ENCODE measurements around the gene NBEAL2.

NBEAL2 gene

DNA sequence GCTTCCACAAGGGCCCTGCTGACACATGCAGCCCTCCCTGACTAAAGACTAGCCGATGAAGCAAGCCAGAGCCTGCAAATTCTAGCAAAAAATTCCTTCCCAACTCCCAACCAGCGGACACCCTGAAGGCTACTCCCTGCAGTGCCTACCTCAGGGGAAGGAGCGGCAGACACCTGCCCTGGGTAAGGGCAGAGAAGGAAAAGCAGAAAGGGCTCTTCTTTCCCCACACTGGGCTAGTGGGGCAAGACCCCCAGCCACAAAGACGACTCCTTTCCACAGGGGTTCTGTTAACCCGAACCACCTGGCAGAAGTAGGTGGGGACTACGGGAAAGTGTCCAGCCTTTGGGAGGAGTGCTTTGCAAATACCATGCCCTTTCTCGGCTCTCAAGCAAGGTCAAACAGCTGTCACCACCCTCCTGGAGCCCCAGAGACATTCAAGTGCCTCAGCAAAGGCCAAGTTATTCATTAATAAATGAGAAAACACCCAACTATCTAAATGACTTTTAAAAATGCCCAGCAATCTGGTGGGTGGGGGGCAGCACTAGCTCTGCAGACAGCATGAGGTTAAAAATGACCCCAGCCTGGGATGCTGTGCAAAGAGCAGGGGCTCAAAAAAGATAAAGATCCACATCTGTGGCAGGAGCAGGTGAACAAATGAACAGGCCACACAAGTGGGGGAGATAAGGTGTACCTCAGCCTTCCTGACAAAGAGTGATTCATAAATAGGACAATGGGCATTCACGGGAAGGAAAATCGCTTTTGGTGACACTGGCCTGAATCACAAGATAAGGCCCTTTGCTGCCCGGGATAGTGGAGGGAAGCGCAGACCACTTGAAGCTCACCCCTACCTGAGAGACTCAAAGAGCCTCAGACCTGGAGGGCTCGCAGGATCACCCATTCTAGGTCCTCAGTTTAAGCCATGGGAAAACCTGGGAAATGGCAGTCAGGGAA, 36.0 kb upstream of the NBEAL2 start:
- no peak for DNase-seq

DNA sequence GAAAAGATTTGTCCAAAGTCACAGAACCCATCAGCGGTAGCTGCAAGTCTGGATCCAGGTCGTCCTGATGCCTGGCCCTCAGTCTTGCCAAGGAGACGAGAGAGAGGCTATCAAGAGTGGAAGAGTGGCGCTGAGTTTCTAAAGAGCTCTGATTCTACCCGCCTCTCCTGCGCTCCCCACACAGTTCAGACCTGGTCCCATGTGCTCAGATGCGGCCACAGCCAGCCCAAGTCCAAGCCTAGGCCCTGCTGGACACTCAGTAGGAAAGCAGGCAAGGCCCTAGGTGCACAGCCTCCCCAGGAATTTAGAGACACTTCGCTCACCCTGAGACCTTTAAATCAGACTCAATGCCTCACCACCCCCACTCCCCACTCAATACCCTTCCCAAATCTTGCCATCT, 35.3 kb upstream of the NBEAL2 start:
- DNase-seq, result no peak

DNA sequence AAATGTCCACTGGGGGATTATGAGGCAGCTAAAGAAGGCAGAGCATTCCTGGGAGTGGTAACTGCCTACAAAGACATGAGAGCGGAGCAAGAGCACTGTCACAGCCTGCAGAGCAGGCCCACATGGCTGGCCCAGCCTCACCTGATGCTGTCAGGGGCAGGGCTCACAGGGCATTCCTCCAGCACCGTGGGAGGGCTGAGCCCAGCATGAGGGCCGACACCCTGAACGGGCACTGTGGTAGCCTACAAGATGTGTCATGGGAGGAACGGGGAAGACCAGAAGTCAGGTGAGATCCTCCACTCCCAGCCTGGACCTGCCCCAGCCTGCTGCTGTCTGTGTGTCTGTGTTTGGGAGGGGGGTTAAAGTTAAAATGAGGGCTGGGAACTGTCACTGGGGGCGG, 33.0 kb upstream of the NBEAL2 start:
- DNase-seq, result no peak

DNA sequence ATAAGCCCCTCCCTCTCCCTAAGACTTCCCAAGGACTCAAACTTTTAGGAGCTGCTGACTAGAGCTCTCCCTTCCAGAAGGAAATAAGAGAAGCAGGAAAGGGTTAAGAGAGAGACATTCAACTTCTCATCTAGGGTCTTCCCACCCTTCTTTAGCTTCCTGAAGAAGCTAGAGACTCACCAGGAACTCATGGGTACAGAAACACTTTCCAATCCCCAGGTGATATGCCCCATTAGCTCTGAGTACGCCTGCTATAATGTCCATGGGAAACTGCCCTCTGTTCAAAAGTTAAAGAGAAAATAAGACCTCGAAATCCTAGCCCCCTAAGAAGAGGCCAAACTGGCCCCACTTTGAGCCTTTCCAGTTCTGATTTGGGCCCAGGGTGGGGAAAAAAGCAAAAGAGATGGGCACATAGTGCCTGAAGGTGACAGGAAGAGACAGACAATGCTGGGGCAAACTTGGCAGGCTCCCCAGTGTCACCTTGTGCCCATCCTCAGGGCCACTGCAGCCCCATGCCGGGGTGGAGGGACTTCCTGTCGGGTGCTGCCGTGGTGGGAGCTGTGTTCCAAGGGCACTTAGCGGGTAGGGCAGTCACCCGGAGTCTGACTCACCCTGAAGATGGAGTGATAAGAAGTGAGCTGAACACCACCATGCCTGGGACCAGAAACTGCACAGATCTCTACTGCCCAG, 32.5 kb upstream of the NBEAL2 start:
- DNase-seq, result peak; percentile 43

DNA sequence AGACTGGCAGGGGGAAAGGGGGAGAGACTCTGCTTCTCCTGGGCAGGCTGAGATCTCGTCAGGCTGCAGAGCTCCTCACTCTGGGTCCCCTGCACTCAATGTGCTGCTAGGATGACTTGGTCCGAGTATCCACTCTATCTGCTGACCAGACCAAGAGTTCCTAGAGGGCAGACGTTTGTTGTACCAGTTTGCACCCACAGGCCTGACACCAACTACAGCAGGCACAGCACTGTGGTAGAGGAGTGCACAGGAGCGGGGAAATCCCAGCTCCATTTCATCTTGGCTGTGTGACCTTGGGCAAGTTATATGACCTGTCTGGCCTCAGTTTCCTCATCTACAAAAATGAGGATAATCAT, 31.9 kb upstream of the NBEAL2 start:
- DNase-seq, result no peak

DNA sequence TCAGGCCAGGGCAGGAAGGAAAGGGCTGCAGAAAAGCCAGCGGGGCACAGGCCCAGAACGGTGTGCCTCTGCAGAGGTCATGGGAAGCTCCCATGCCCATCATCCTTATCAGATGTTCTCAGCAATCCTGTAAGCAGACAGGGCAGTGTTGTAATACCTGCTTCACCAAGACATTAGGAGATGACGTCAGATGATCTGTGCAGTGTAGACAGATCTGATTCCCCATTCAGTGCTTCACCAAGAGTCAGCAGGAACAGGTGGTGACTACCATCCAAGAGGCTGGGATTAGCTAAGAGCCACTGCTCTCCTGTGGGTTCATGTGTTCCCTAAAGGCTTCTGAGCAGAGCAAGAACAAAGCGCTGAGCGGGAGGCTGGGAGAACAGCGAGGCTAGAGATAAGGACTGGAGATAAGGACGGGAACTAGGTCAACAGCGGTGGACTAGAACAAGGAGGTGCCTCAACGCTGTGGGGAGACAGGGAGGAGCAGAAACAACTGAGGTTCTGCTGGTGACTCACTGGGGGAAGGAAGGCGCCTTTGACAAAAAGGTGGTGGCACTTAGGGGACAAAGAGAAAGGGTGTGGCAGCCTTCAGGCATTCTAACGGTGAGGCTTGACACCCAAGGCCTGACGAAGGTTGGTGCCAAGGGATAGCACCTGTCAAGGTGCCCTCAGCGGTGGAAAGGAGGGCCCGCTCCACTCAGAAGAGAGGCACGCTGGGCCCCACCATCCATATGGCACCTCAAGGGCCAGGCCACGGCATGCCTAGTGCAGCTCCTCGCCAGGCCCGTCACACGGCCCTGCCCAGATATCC, 31.3 kb upstream of the NBEAL2 start:
- DNase-seq, result no peak

DNA sequence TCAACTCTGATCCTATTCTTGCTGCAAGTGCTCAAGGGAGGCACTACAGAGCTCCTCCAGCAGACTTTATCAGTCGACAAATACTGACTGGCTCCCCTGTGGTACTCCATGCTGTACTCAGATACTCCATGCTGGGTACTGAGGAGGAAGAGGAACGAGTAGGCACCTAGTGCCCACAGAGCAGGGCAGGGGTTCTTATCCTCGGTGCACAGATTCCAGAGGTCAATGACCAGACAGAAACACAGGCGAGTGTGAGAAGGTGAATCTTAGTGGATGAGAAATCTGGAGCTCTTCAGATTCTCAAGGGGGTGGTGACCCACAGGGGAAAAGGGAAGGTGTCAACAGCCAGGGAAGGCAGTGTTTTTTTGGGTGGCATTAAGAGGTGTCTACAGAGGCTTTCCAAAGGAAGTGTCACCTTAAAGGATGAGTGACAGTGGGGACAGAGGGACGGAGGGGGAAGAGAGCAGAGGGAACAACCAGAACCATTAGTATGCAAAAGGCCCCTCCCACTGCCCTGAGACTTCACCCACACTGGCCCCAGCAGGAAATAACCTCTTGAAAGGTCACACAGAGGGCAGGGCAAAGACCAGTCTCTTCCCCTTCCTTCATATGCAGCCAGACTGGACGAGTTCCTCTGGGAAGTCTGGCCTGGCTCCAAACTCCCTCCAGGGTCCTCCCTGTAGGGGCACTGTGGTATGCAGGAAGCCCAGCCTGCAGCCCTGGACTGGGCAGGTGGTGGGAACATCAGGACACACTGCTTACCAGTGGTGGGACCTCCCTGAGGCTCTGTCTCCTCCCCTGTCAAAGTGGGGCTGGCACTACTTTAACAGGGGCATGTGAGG, 30.4 kb upstream of the NBEAL2 start:
- peak; percentile 7 for DNase-seq

DNA sequence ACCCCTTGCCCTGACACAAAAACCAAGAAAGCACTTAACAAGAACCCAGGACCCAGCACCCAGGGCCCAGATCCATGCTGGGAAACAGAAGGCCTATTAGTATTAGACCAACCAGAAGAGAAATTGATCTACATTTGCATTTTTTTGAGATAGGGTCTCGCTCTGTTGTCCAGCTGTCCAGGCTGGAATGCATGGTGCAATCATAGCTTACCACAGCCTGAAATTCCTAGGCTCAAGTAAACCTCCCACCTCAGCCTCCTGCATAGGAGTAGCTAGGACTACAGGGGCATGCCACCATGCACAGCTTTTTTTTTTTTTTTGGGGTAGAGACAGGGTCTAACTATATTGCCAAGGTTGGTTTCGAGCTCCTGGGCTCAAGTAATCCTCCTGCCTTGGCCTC, 29.3 kb upstream of the NBEAL2 start:
- no peak for DNase-seq

DNA sequence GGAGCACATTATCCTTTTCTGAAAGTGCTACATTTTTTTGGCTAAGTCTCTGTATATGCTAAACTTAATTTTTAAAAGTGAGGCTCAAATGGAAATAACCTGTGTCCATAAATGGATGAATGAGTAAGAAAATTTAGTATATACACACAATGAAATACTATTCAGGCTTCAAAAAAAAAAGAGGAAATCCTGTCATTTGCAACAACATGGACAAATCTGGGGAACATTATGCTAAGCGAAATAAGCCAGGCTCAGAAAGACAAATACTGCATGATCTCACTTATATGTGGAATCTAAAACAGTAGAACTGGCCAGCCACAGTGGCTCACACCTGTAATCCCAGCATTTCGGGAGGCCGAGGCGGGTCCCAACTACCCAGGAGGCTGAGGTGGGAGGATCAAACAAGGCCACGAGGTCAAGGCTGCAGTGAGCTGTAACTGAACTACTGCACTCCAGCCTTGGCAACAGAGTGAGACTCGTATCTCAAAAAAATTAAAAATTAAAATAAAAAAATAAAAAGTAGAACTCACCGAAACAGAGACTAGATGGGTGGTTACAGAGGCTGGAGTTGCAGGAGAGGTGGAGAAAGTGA, 28.7 kb upstream of the NBEAL2 start:
- no peak for DNase-seq

DNA sequence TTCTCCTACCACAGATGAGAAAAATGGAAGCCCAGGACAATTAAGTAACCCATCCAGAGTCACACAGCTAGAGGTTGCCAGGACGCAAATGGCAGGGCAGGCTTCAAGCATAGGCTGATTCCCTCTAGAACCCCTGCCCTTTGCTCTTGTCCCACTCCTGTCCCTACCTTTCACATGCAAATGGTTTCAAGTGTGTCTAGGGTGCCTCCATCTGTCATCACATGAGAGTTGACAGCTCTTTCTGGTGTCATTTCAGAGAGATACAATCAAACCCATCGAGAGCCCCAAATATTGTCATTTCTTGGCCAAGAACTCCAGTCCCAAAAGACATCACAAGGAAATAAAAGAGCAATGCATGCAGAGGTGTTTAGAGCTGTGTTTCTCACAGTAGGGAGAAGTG, 26.7 kb upstream of the NBEAL2 start:
- no peak for DNase-seq

DNA sequence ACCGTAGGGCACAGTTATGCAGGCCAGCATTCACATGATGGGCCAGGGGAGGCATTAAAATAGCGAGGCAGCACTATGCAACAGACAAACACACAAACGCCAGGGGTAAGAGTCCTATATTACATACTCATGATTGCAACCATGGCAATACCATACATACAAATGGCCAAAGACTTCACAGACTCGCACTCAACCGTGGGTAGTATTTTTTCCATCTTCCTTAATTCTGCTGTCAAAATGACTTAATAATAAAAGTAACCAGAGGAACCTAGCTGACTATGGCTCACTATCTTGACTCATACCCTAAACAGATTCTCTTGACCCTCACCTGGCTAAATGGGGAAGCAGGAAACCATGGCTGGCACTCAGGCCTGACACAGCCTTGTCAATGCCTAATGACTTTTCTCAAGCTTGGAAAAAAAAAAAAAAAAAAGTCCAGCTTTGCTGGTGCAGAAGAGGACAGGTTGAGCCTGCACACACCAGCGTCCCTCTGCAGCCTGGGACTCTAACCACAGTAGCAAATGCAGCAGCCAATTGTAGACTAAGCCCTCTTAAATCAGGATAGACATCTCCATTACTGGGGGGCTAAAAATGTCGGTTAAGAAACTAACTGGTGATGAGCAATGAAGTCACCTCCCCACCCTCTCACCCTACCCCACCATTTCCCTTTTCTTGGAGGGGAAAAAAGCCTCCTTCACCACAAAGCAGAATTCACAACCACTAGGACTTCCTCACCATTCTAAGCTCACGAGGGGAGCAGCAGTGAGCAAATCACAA, 26.0 kb upstream of the NBEAL2 start:
- no peak for DNase-seq

DNA sequence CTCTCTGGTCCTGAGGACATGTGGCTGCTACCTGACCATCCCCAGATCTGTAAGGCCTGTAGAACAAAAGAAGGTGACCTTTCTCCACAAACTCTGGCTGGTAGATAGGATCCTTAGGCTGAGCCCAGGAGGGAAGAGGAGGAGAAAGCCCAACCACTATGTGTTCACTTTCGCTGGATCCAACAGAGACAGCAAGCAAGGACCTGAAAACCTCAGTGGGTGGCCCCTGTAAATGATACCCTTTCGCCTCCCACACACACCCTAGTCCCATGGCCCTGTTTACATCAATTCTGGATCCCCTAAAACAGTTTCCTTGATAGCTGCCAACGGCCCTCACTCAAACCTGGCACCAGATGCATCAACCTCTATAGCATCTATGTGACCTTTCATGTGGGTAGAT, 25.3 kb upstream of the NBEAL2 start:
- peak; percentile 85 for DNase-seq

DNA sequence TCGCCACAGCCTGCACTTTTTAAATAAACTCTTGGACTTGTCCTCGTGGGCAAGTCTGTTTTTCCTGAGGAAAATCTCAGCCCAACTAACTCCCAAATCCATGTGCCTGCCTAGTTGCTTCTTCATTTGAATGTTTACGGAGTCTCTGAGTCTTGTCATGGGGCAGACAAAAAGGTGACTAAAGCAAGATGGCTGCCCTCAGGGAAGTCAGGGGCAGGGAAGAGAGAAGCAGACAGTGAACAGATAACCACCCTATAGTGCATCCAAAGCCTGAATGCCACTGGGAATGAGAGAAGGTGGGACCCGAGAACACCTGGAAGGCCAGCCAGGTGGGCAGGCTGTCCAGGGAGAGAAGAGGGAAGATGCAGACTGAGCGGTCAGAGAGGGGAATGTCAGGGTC, 24.3 kb upstream of the NBEAL2 start:
- DNase-seq, result no peak

DNA sequence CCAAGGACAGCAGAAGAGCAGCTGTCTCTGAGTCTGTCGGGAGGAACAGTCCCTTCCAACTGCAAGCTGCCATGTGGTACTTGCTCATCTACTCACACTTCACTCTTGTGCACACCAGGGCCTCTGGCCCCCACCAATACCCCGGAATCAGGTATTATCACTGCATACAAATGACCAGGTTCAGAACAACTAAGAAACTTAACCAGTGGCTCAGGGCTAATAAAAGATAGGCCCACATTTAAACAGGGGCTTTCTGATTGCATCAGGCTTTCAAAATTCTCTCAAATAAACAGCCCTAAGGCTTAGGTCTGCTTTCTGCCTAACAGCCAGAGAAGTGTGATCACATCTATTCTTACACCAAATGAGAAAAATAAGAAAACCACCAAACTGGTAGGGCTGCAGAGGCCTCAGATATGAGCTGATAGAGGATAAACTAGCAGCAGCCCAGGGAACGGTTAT, 23.6 kb upstream of the NBEAL2 start:
- no peak for DNase-seq

DNA sequence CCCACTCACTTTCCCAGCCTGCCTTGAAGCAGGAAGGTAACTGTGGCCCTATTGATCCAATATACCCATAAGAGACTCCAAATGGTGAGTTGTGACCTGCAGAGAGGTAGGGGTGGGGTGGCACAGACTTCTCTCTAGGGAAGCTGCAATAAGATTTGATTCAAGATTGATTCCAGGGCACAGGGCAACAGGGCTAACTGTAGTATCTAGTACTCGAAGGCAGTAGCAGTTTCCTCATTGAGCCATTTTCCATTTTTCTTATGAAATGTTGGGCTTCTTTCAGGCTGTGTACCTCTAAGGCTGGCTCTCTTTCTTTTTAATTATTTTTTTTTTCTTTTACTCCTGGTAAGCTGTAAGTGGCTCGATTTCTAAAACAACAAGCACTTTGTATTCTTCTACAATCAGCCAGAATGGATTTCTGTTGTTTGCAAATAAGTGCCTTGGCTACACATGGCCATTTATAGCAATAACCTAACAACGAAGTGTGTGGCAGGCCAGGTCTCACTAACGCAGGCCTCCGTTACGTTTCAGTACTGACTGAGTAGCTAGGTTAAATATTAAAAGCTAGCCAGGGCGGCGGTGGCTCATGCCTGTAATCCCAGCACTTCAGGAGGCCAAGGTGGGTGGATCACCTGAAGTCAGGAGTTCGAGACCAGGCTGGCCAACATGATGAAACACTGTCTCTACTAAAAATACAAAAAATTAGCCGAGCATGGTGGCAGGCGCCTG, 22.2 kb upstream of the NBEAL2 start:
- no peak for DNase-seq

DNA sequence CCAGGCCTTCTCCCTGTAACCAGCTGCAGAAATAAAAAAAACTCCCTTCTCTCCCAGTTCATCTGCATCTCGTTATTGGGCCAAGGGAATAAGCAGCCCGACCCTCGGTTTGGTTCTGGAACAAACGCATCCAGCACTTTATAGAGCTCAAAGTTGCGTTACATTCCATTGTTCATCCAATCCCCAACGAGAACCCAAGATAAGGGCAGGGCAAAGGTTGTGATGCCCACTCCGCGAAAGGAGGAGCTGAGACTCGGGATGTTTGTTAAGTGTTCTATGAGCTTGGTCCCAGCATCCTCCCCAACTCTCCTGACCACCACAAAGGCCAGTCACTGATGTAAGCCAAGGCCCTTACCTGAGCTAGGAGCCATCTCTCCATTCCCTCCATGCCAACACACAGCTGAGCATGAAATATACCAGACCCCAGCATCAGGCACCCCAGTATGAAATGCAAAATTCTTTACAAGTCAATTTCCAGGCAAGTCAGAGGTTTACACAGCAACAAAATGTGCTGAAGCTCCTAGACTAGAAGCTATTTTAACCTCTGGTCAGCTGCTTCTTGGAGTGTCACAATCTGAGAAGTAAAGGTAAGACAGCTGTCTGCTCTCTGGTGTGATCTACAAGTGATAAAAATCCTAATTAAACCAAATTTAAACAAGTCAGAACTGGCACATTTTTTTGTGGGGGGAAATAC, 20.9 kb upstream of the NBEAL2 start:
- DNase-seq, result no peak

DNA sequence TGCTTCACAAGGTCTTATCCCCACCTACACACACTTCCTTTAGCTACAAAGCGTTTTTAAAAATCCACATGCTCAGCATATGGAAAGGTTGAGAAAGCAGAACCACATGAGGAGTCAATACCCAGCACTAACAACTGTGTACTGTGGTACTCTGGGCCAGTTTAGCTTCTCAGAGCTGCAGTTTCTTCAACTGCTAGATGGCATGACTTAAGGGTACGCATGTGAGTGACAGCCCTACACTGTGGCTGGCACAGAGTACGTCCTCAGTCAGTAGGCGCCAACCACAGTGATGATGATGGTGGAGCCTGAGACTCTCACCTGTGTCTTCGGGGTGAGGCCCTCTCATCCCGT, 20.3 kb upstream of the NBEAL2 start:
- no peak for DNase-seq

DNA sequence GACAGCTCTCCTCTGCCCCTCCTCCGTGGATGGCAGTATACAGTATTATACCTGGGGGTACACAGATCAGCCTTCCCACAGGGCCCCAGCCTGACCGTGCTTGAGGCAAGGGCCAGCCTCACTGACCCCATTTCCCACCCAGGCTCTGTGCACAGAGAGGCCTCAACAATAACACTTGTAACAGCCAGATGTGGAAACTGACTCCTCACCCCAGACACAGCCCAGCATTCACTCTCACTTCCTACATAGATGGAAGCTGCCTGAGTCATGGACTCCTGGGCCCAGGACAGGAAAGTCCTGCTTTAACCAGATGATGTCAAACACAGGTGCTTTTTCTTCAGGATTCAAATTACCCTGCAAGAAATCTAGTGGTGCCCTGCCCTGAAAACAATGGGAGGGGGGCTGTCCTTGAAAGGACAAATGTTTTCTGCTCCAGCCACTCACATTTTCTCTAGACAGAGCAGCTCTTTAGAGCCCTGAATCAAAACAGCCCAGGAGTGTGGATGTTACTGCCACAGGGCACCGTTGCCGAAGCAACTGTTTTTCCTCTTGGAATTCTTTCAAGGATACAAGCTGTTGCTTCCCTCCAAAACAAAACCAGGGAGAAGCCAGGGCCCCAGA, 19.3 kb upstream of the NBEAL2 start:
- DNase-seq, result peak; percentile 9

DNA sequence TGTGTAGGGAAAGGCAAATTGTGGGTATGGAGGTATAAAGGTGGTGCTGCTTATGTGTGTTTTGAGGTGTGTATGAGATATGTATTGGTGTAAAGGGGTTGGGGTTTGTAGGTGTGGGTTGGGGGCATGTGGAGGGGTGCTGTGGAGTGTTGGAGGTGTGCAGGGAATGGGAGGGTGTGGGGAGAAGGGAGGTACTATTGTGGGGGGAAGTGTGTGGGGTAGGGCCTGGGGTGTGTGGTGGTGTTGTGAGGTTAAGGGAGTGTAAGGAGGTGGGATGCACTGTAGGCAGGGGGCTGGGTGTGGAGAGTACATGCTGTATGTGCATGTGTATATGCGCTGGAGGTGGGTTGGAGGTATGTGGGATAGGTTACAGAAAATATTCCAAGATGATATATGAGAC, 18.6 kb upstream of the NBEAL2 start:
- DNase-seq, result no peak

DNA sequence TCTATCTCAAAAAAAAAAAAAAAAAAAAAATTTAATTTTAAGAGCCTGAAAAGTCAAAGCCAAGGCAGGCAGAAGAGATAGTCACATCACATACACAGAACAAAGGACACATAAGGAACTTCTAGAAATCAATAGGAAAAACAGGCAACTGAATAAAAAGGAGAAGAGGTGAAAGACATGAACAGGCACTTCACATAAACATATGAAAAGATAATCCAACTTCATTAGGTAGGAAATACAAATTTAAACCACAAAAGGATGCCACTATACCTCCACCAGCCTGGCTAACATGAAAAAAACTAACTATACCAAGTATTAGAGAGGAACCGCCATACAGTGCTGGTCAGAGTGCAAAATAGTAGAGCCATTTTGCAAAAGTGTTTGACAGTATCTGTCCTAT, 17.0 kb upstream of the NBEAL2 start:
- no peak for DNase-seq

All from NCI-H69 (cell line).